ENCODE data around the gene SIDT2.

SIDT2 gene

DNA sequence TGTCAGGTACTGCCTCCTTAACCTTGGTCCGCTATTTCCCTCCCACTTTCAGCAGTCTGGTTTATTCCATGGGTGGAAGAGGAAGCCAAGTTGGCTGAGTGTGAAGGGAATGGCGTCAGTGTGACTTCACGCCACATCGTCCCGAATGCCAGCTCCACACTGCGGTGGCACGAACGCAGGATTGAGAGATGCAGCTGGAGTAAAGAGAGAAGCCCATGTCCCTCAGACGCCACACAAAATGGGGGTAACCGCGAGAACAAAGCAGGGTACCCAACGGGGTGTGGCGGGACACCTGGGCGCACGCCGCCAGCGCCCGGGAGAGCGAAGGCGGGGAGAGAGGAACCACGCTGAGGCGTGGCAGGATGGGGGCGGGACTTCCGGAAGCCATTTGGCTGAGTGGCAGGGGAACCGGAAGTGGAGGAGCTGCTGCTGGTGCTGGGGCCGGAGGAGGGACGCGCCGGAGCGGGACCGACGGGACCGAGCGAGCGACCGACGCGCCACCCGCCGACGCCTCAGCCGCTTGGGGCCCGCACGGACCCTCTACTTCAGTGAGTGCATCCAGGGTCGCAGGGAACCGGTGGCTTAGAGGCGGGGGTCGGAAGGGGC, 34.6 kb upstream of the SIDT2 start, which contains the start of gene PAFAH1B2:
PAFAH1B2 (plus strand) TSS at position 417 of the 606 bp plus-strand sequence. CDS start 8,161 bp downstream, outside the sequence.
- peak; percentile 93 for DNase-seq (ENCODE audit: low read depth, low spot score)
- TF ChIP-seq, protein P1, sequence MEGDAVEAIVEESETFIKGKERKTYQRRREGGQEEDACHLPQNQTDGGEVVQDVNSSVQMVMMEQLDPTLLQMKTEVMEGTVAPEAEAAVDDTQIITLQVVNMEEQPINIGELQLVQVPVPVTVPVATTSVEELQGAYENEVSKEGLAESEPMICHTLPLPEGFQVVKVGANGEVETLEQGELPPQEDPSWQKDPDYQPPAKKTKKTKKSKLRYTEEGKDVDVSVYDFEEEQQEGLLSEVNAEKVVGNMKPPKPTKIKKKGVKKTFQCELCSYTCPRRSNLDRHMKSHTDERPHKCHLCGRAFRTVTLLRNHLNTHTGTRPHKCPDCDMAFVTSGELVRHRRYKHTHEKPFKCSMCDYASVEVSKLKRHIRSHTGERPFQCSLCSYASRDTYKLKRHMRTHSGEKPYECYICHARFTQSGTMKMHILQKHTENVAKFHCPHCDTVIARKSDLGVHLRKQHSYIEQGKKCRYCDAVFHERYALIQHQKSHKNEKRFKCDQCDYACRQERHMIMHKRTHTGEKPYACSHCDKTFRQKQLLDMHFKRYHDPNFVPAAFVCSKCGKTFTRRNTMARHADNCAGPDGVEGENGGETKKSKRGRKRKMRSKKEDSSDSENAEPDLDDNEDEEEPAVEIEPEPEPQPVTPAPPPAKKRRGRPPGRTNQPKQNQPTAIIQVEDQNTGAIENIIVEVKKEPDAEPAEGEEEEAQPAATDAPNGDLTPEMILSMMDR (IDR thresholded peaks at IDR 0.05; ENCODE audit: low read depth, low read length): no peak
- peak within 1 kb of the TSS; percentile 82 for H3K4me3 ChIP-seq (ENCODE audit: low read depth, low read length)
- in situ Hi-C loops (cut with HindIII; ENCODE audit: low sequenced_read_pairs): no loop called here

DNA sequence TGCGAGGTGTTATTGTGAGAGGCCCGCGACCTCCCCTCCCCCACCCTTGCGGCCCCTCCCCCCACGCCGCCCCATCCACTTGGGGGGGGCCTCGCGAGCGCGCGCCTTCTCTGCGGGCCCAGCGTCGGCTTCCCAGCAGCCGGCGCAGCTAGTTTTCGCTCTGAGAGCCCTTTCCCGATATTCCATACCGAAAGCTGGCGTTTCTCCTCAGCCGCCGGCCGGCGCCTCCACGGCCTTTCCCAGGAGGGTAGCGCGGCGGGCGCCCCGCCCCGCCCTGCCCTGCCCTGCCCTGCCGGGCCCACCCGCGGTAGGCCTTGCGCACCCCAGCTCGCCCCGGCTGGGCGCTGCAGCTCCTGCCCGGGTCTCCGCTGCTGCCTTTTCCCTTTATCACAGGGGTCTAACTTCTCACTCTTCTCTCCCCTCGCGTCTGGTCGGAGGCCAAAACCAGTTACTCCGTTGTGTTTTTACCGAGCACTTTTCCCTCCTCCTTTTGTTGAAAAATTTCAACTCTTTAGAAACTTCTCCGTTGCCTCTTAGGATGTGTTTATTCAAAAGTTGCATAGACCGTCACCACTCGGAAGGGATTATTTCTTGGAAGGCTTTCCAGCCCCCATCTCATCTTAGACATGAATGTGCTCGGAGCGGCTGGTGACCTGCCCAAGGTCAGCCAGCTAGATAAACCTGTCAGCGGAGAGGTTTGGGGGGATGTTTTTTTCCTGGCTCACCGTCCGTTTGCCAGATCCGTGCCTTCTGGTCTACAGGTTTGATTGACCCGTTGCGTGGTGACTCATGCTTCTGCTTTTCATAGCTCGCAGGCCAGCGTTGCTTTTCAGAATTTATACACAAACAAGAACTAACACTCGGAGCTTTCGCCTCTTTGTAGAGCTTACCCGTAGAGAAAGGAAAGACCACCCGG, 33.8 kb upstream of the SIDT2 start:
- in situ Hi-C loops (cut with HindIII; ENCODE audit: low sequenced_read_pairs): no loop called here
- H3K4me3 ChIP-seq (ENCODE audit: low read depth, low read length): peak overlapping the region; percentile 82
- TF ChIP-seq, protein P1 (IDR thresholded peaks at IDR 0.05; ENCODE audit: low read depth, low read length): no peak
- DNase-seq (ENCODE audit: low read depth, low spot score): peak; percentile 65

DNA sequence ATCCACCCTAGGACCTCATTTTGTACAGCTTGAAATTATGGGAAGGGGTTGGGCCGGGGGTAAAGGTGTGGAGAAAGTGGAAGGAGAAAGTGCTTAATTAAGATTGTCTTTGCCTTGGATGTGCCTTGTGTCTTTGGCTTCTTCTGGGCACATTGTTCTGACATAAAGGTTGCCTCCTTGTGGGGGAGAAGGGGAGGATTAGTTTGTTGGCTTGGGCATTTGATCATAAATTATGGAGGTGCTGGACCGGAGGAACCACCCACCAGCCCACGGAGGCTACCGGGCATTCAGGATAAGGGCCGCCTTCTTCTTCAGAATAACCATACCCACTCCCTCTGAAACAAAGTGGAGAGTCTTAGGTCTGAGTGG, 33.2 kb upstream of the SIDT2 start:
- in situ Hi-C loops (cut with HindIII; ENCODE audit: low sequenced_read_pairs): no loop called here
- DNase-seq (ENCODE audit: low read depth, low spot score): peak; percentile 41
- TF ChIP-seq, protein P1 (IDR thresholded peaks at IDR 0.05; ENCODE audit: low read depth, low read length): peak; percentile 33

DNA sequence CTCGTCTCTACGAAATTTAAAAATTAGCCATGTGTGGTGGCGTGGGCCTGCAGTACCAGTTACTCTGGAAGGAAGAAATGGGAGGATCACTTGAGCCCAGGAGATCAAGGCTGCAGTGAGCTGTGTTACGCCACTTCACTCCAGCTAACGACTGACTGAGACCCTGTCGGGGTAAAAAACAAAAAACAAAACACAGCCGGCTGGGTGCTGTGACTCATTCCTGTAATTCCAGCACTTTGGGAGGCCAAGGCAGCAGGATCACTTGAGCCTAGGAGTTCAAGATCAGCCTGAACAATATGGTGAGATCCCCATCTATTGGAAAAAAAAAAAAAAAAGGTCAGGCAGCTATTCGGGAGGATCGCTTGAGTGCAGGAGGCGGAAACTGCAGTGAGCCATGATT, 32.0 kb upstream of the SIDT2 start:
- TF ChIP-seq, protein P1 (IDR thresholded peaks at IDR 0.05; ENCODE audit: low read depth, low read length): no peak
- peak; percentile 18 for DNase-seq (ENCODE audit: low read depth, low spot score)
- no peak overlapping the region for H3K4me3 ChIP-seq (ENCODE audit: low read depth, low read length)
- in situ Hi-C loops (cut with HindIII; ENCODE audit: low sequenced_read_pairs): no loop called here

More for the DNA sequence above, 33.2 kb upstream of the SIDT2 start:
- H3K4me3 ChIP-seq (ENCODE audit: low read depth, low read length): peak overlapping the region; percentile 82

DNA sequence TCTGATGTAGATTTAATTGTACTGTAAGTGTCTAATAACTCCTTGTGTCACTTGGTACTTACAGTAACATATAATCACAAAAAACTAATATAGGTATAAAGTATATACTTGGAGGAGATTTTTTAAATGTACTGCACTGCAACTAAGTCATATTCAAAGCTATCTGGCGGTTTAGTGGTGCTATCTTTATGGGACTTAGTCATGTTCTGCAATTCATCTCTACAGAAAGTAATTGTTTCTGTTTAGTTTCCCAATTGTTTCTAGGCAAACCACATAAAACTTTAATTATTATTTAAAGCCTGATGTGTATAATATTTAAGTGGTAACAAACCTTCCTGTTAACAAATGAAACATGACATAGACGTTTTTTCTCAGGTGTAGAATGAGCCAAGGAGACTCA, 26.5 kb upstream of the SIDT2 start:
- in situ Hi-C loops (cut with HindIII; ENCODE audit: low sequenced_read_pairs): no loop called here
- DNase-seq (ENCODE audit: low read depth, low spot score): no peak
- TF ChIP-seq, protein P1 (IDR thresholded peaks at IDR 0.05; ENCODE audit: low read depth, low read length): no peak
- no peak overlapping the region for H3K4me3 ChIP-seq (ENCODE audit: low read depth, low read length)

DNA sequence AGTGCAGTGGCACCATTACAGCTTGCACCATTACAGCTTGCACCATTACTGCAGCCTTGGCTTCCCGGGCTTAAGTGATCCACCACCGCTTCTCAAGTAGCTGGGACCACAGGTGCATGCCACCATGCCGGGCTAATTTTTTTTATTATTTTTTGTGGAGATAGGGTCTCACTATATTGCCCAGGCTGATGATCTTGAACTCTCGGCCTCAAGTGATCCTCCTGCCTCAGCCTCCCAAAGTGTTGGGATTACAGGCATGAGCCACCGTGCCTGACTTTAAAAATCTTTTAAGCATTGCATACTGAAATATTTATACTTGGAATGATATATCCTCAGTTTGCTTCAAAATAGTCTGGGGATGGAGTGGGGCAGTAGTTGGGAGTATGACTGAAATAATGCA, 24.1 kb upstream of the SIDT2 start:
- in situ Hi-C loops (cut with HindIII; ENCODE audit: low sequenced_read_pairs): no loop called here
- no peak overlapping the region for H3K4me3 ChIP-seq (ENCODE audit: low read depth, low read length)
- TF ChIP-seq, protein P1 (IDR thresholded peaks at IDR 0.05; ENCODE audit: low read depth, low read length): no peak
- DNase-seq (ENCODE audit: low read depth, low spot score): no peak

Measured in astrocyte of the spinal cord (primary cell).